Endothelial cell of umbilical vein (primary cell): ENCODE measurements around the gene ZMYM5.

Experiments used
- EZH2 ChIP-seq: IDR thresholded peaks from 2 replicates; pipeline ENCODE4 v1.6.1; 2012; ENCODE audit warnings: borderline replicate concordance, low read depth, mild to moderate bottlenecking, moderate library complexity, low read length, inconsistent platforms; ENCODE audit not compliant: severe bottlenecking
- JUN ChIP-seq: IDR thresholded peaks from 2 replicates; pipeline ENCODE4 v1.6.1; 2011; ENCODE audit warnings: borderline replicate concordance, low read depth; ENCODE audit not compliant: insufficient read length, insufficient read depth
- MAX ChIP-seq: IDR thresholded peaks from 2 replicates; pipeline ENCODE4 v1.6.1; 2011; ENCODE audit not compliant: insufficient read depth, insufficient read length
- MYC ChIP-seq: IDR thresholded peaks from one replicate; pipeline ENCODE4 v1.6.1; 2011; ENCODE audit warnings: mild to moderate bottlenecking, low read depth, low read length
- POLR2A ChIP-seq: IDR thresholded peaks from 2 replicates; pipeline ENCODE4 v1.6.1; 2012; ENCODE audit warnings: low read depth, mild to moderate bottlenecking, control low read depth, low read length
- POLR2AphosphoS5 ChIP-seq: IDR thresholded peaks from 2 replicates; pipeline ENCODE4 v1.6.1; 2012; ENCODE audit warnings: low read depth, mild to moderate bottlenecking, control low read depth, low read length, moderate library complexity; ENCODE audit not compliant: insufficient read depth
- TF ChIP-seq, protein P1 (sequence below), 2 donors: IDR thresholded peaks; 1 replicate in 1 of 2; 2 replicates in 1 of 2; pipeline ENCODE4 v1.5.1; 2011; ENCODE audit warnings: low read length in 2 of 2, mild to moderate bottlenecking in 2 of 2, moderate library complexity in 2 of 2, control low read depth in 1 of 2, inconsistent platforms in 1 of 2, low read depth in 1 of 2; ENCODE audit not compliant: insufficient read depth in 1 of 2; ENCODE audit errors: extremely low read depth in 1 of 2

GRCh38 chr13:19817106-19817505 lies 46.3 kb downstream of the ZMYM5 start:
- TF ChIP-seq, protein P1, sequence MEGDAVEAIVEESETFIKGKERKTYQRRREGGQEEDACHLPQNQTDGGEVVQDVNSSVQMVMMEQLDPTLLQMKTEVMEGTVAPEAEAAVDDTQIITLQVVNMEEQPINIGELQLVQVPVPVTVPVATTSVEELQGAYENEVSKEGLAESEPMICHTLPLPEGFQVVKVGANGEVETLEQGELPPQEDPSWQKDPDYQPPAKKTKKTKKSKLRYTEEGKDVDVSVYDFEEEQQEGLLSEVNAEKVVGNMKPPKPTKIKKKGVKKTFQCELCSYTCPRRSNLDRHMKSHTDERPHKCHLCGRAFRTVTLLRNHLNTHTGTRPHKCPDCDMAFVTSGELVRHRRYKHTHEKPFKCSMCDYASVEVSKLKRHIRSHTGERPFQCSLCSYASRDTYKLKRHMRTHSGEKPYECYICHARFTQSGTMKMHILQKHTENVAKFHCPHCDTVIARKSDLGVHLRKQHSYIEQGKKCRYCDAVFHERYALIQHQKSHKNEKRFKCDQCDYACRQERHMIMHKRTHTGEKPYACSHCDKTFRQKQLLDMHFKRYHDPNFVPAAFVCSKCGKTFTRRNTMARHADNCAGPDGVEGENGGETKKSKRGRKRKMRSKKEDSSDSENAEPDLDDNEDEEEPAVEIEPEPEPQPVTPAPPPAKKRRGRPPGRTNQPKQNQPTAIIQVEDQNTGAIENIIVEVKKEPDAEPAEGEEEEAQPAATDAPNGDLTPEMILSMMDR (IDR thresholded peaks at IDR 0.05; ENCODE audit: extremely low read depth in 1 of 2, insufficient read depth in 1 of 2, low read depth in 1 of 2, low read length in 2 of 2), result no peak
- TF ChIP-seq EZH2, result no peak
- TF ChIP-seq POLR2A, result no peak
- TF ChIP-seq MAX, result no peak
- no peak for TF ChIP-seq JUN
- no peak for TF ChIP-seq POLR2AphosphoS5
- no peak for TF ChIP-seq MYC
